Kidney (tissue), 14 donors: ENCODE measurements around the gene RAB3IL1. TPM values are rescaled to one million over a fixed set of nuclear protein-coding genes. Genes with fewer than 3 reads are reported as not detected.

Experiments
- DNase-seq, 5 donors: peaks; one replicate each; pipeline ENCODE4 v3.0.0-alpha.2; 2013 to 2020
- FAIRE-seq: peaks from 2 replicates; lab custom pipeline; 2012; peaks lifted over from hg19 to GRCh38; lab: Jason Lieb, UNC
- H3K27ac ChIP-seq, 2 donors: one replicate each; pipeline ENCODE4 v1.7.0; 2013; ENCODE audit warnings: low read depth in 2 of 2, low read length in 2 of 2, inconsistent platforms in 1 of 2
- H3K27me3 ChIP-seq: one replicate; pipeline ENCODE4 v1.7.1; 2013; ENCODE audit warnings: low read length, inconsistent platforms; ENCODE audit not compliant: control insufficient read depth, insufficient read depth
- H3K36me3 ChIP-seq, 3 donors: one replicate each; pipeline versions ENCODE4 v1.7.0 to v1.7.1; 2013; ENCODE audit warnings: low read length in 3 of 3, control low read depth in 1 of 3, inconsistent platforms in 1 of 3; ENCODE audit not compliant: insufficient read depth in 3 of 3, control insufficient read depth in 2 of 3
- H3K4me1 ChIP-seq, 3 donors: one replicate each; pipeline versions ENCODE4 v1.7.0 to v1.7.1; 2013; ENCODE audit warnings: low read length in 3 of 3, inconsistent platforms in 1 of 3, low read depth in 1 of 3; ENCODE audit not compliant: control insufficient read depth in 2 of 3, insufficient read depth in 2 of 3
- H3K4me3 ChIP-seq, 3 donors: one replicate each; pipeline versions ENCODE4 v1.7.0 to v1.8.1; 2013; ENCODE audit warnings: low read length in 3 of 3, control low read depth in 1 of 3, inconsistent platforms in 1 of 3
- H3K9ac ChIP-seq, 3 donors: one replicate each; pipeline versions ENCODE4 v1.7.0 to v1.7.1; 2013; ENCODE audit warnings: low read length in 3 of 3, control low read depth in 1 of 3, inconsistent platforms in 1 of 3
- H3K9me3 ChIP-seq, 3 donors: one replicate each; pipeline versions ENCODE4 v1.7.0 to v1.7.1; 2013; ENCODE audit warnings: low read length in 3 of 3, control low read depth in 1 of 3, inconsistent platforms in 1 of 3; ENCODE audit not compliant: control insufficient read depth in 2 of 3, insufficient read depth in 1 of 3
- CTCF ChIP-seq: IDR thresholded peaks from 3 replicates; pipeline ENCODE4 v1.5.1; 2012; ENCODE audit warnings: mild to moderate bottlenecking, moderate library complexity, borderline replicate concordance; ENCODE audit not compliant: insufficient read depth; ENCODE audit errors: extremely low read depth
- intact Hi-C: fragments of 100-400 bp; cut with DNase I; formaldehyde crosslinking; loops from one replicate; pipeline ENCODE4 v1.11.1; 2022
- polyA plus RNA-seq: library from polyadenylated mRNA; stranded (reverse); fragments of 350-450 nt; fragmentation: Illumina TruSeq; extraction: RNeasy Lipid Tissue Mini Kit (QIAGEN cat#74804); gene quantifications from one replicate; pipeline ENCODE4 v1.2.3, GENCODE V29; 2014; ENCODE audit warnings: low read depth, low replicate concordance; ENCODE audit not compliant: insufficient read depth
- total RNA-seq: library from RNA; stranded (reverse); fragmentation: NEBNext Ultra II Directional; extraction: Animal tissue kit (Norgen Biotek cat#: 25700); gene quantifications from one replicate; pipeline ENCODE4 v1.2.1, GENCODE V29; 2021
- donor health status: control.
- donor health status: control.
- donor health status: control.
- donor health status: control.
- donor health status: control.
- donor health status: DM: yes; HTN: yes; CAD: no.
- donor health status: Normal renal cell carcinoma (clear cell type).

RAB3IL1 gene
- total and polyA plus RNA-seq, 2 donors from 2014 or later: 14.6 to 27.8 TPM

DNA sequence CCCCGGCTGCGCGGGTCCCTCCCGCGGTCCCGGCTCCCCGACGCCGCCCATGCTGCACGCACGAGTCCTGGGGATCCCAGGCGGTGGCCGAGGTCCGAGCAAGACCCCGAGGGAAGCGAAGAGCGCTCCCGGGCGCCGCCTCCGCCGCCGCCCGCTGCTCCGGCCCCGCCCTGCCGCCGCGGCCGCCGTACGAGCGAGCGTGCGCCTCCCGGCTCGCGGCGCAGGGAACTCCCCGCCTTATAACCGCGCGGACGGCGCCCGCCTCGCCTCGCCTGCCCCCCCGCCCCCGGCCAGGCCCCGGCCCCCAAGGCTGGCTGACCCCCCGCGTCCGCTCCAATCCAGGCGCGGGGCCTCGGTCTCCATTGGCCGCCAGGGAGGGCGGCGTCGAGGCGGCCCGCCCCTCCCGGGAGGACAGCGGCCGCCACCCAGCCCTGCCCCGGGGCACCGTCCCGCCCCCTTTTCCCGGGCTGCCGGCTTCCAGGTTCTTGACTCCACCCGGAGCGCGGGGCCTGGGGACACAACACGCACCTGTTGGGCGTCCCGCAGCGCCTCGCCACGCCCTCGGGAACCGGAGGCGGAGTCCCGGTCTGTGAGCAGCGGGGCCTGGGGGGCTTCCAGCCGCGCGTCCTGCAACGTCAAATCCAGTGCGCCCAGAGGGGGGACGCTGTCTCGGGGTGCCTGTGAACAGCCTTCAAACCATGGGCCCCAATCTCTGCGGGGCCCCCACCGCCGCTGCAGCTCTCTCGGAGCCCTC is 25.9 kb downstream of the RAB3IL1 start, which contains the start of gene FADS3:
FADS3 (minus strand) TSS at position 215 of the 754 bp plus-strand sequence; CDS start at position 51, 164 bp downstream.
- TF ChIP-seq CTCF: no peak
- Histone ChIP-seq H3K4me1 (peaks cover 0 to 13% (median 13%) of the 10 kb centered on the region in 3 donors), H3K9ac (peak within 1 kb of the TSS in 2 of 3 donors; percentile 46 to 85), H3K36me3 (no peaks in the 10 kb centered on the region), H3K27me3 (no peaks in the 10 kb centered on the region), H3K4me3 (peak within 1 kb of the TSS; percentile 41 to 69 (median 53)), H3K9me3 (no peaks in the 10 kb centered on the region), H3K27ac (peak within 1 kb of the TSS; percentile 51 to 53)
- intact Hi-C loops: no loop called here
- FAIRE-seq: no peak
- DNase-seq: peak; percentile 79 to 96 (median 92)

GRCh38 chr11:61890529-61891330 is 26.6 kb downstream of the RAB3IL1 start:
- H3K4me3 ChIP-seq: peak overlapping the region; percentile 41 to 69 (median 53)
- FAIRE-seq (no peak), DNase-seq (peak; percentile 42 to 89 (median 57))
- intact Hi-C loops: no loop called here
- no peaks in the 10 kb centered on the region for H3K9me3 ChIP-seq
- no peaks in the 10 kb centered on the region for H3K36me3 ChIP-seq
- peak overlapping the region in 2 of 3 donors; percentile 46 to 85 for H3K9ac ChIP-seq
- peaks cover 0 to 13% (median 13%) of the 10 kb centered on the region in 3 donors for H3K4me1 ChIP-seq
- no peak for TF ChIP-seq CTCF
- no peaks in the 10 kb centered on the region for H3K27me3 ChIP-seq
- H3K27ac ChIP-seq: peak overlapping the region; percentile 47 to 51

GRCh38 chr11:61889831-61890230 is 27.5 kb downstream of the RAB3IL1 start:
- Histone ChIP-seq H3K27ac (no peak overlapping the region), H3K9ac (peak overlapping the region in 1 of 3 donors; percentile 85), H3K27me3 (no peaks in the 10 kb centered on the region), H3K36me3 (no peaks in the 10 kb centered on the region), H3K9me3 (no peaks in the 10 kb centered on the region), H3K4me1 (peaks cover 0 to 13% (median 13%) of the 10 kb centered on the region in 3 donors), H3K4me3 (peak overlapping the region in 1 of 3 donors; percentile 69)
- TF ChIP-seq CTCF: no peak
- intact Hi-C loops: no loop called here
- FAIRE-seq (no peak), DNase-seq (no peak)
